ENCODE measurements around the gene MTX1.
A peak's percentile ranks its signal among the peaks of the same experiment; 100 is the strongest.
"Not testable (repeated sequence)": the region's sequence is repeated elsewhere in the genome, so short reads cannot be mapped to it uniquely, and the experiment has no call there.

Gene MTX1

GRCh38 chr1:155207806-155208540, 522 bp upstream of the MTX1 start, which contains the start of gene THBS3:
TSS of gene THBS3 (minus strand) at chr1:155207897. CDS start at chr1:155207876, 21 bp downstream.
- DNase-seq (ENCODE audit: low read depth), result no peak

- DNase-seq (ENCODE audit: low read depth), result no peak
These were observed 822 bp downstream of the MTX1 start for GRCh38 chr1:155209312-155209721.

GRCh38 chr1:155210314-155211104, 2.0 kb downstream of the MTX1 start:
- DNase-seq (ENCODE audit: low read depth), result no peak

- not testable (repeated sequence) for DNase-seq (ENCODE audit: low read depth)
These were observed 3.0 kb downstream of the MTX1 start for GRCh38 chr1:155211381-155212050.

- DNase-seq (ENCODE audit: low read depth), result not testable (repeated sequence)
These were observed 3.6 kb downstream of the MTX1 start for GRCh38 chr1:155212051-155212440.

- DNase-seq (ENCODE audit: low read depth), result not testable (repeated sequence)
These were observed 6.2 kb downstream of the MTX1 start for GRCh38 chr1:155214702-155215101.

- DNase-seq (ENCODE audit: low read depth), result no peak
These were observed 10.5 kb downstream of the MTX1 start for GRCh38 chr1:155218854-155219591.

GRCh38 chr1:155219592-155220031, 11.1 kb downstream of the MTX1 start:
- DNase-seq (ENCODE audit: low read depth), result no peak

- DNase-seq (ENCODE audit: low read depth), result not testable (repeated sequence)
These were observed 11.9 kb downstream of the MTX1 start for GRCh38 chr1:155220211-155220965.

GRCh38 chr1:155223047-155223446, 14.6 kb downstream of the MTX1 start:
- DNase-seq (ENCODE audit: low read depth), result no peak

- DNase-seq (ENCODE audit: low read depth), result not testable (repeated sequence)
These were observed 16.9 kb downstream of the MTX1 start for GRCh38 chr1:155225404-155225759.

- peak; percentile 61 for DNase-seq (ENCODE audit: low read depth)
These were observed 17.9 kb downstream of the MTX1 start for GRCh38 chr1:155226188-155226909.

- peak; percentile 20 for DNase-seq (ENCODE audit: low read depth)
These were observed 18.4 kb downstream of the MTX1 start for GRCh38 chr1:155226910-155227260.

GRCh38 chr1:155227261-155228095, 19.0 kb downstream of the MTX1 start:
- peak; percentile 96 for DNase-seq (ENCODE audit: low read depth)

- DNase-seq (ENCODE audit: low read depth), result no peak
These were observed 19.6 kb downstream of the MTX1 start for GRCh38 chr1:155228096-155228427.

GRCh38 chr1:155231302-155231701, 22.8 kb downstream of the MTX1 start:
- DNase-seq (ENCODE audit: low read depth), result not testable (repeated sequence)

- DNase-seq (ENCODE audit: low read depth), result not testable (repeated sequence)
These were observed 23.8 kb downstream of the MTX1 start for GRCh38 chr1:155232001-155232978.

GRCh38 chr1:155233502-155233901, 25.0 kb downstream of the MTX1 start:
- not testable (repeated sequence) for DNase-seq (ENCODE audit: low read depth)

Measured in stimulated activated CD8-positive, alpha-beta memory T cell treated with anti-CD3 and anti-CD28 coated beads, Interleukin-7, amount 100 ng/mL, for 24 hours (primary cell).